Hepatocyte (in vitro differentiated cells): ENCODE measurements around the gene SEZ6. TPM values are rescaled to one million over a fixed set of nuclear protein-coding genes. Genes with fewer than 3 reads are reported as not detected.

ENCODE experiments used
- DNase-seq: peaks from one replicate; pipeline ENCODE4 v3.0.0-alpha.2; 2016; ENCODE audit warnings: low spot score
- H2AFZ ChIP-seq: fragments of 200-600 bp; sonication (generic); 2 replicates; pipeline ENCODE4 v1.6.0; 2016; ENCODE audit warnings: antibody characterized with exemption, mild to moderate bottlenecking
- H3K27ac ChIP-seq: fragments of 200-600 bp; sonication (generic); 2 replicates; pipeline ENCODE4 v1.5.1; 2016; ENCODE audit warnings: mild to moderate bottlenecking
- H3K27me3 ChIP-seq: fragments of 200-600 bp; sonication (generic); 2 replicates; pipeline ENCODE4 v1.6.1; 2016
- H3K36me3 ChIP-seq: fragments of 200-600 bp; sonication (generic); replicated peaks from 2 replicates; pipeline ENCODE4 v1.5.1; 2016; ENCODE audit warnings: low read depth; ENCODE audit not compliant: insufficient read depth
- H3K4me1 ChIP-seq: fragments of 200-600 bp; sonication (generic); 2 replicates; pipeline ENCODE4 v1.5.1; 2016; ENCODE audit warnings: mild to moderate bottlenecking, moderate library complexity; ENCODE audit not compliant: insufficient read depth
- H3K4me2 ChIP-seq: fragments of 200-600 bp; sonication (generic); 2 replicates; pipeline ENCODE4 v1.6.0; 2016
- H3K4me3 ChIP-seq: fragments of 200-600 bp; sonication (generic); 2 replicates; pipeline ENCODE4 v1.5.1; 2016; ENCODE audit warnings: mild to moderate bottlenecking
- H3K79me2 ChIP-seq: fragments of 200-600 bp; sonication (generic); 2 replicates; pipeline ENCODE4 v1.6.0; 2017; ENCODE audit warnings: mild to moderate bottlenecking
- H3K9me2 ChIP-seq: fragments of 200-600 bp; sonication (generic); replicated peaks from 2 replicates; pipeline ENCODE4 v1.6.0; 2017; ENCODE audit warnings: mild to moderate bottlenecking; ENCODE audit not compliant: insufficient read depth
- H3K9me3 ChIP-seq: fragments of 200-600 bp; sonication (generic); 2 replicates; pipeline ENCODE4 v1.5.1; 2016; ENCODE audit warnings: low read depth, mild to moderate bottlenecking
- H4K20me1 ChIP-seq: fragments of 200-600 bp; sonication (generic); 2 replicates; pipeline ENCODE4 v1.6.0; 2016; ENCODE audit warnings: mild to moderate bottlenecking; ENCODE audit not compliant: insufficient read depth, poor library complexity, severe bottlenecking
- CTCF ChIP-seq: fragments of 200-600 bp; sonication (generic); IDR thresholded peaks from 2 replicates; pipeline ENCODE4 v1.5.1; 2016; ENCODE audit warnings: antibody characterized with exemption, mild to moderate bottlenecking; ENCODE audit not compliant: poor library complexity
- EZH2 ChIP-seq: fragments of 200-600 bp; sonication (generic); IDR thresholded peaks from 2 replicates; pipeline ENCODE4 v1.6.1; 2016; ENCODE audit warnings: antibody characterized with exemption, mild to moderate bottlenecking, borderline replicate concordance
- EZH2phosphoT487 ChIP-seq: fragments of 200-600 bp; sonication (generic); IDR thresholded peaks from one replicate; pipeline ENCODE4 v1.6.1; 2018; ENCODE audit warnings: antibody characterized with exemption, mild to moderate bottlenecking, low read depth, moderate library complexity; ENCODE audit not compliant: unreplicated experiment, severe bottlenecking
- WGBS: methylation state at CpG from one replicate; pipeline ENCODE4 v1.1.6; 2016; ENCODE audit warnings: low lambda C conversion rate; ENCODE audit errors: missing lambda C conversion rate; 5-methylcytosine and 5-hydroxymethylcytosine counted together
- polyA plus RNA-seq: library from polyadenylated mRNA; unstranded; fragments of >200 nt; fragmentation: Nextera tagmentation; extraction: Ambion mirVana; gene quantifications from 2 replicates; pipeline ENCODE4 v1.2.1, GENCODE V29; 2016
- total RNA-seq: library from RNA; depleted of rRNA; stranded (reverse); fragments of >200 nt; gene quantifications from 2 replicates; pipeline ENCODE4 v1.2.3, GENCODE V29; 2014

SEZ6 gene
- total and polyA plus RNA-seq, 2 experiments from 2014 or later, result 0.81 to 1.2 TPM

GRCh38 chr17:28957992-28958355 lies 47.9 kb downstream of the SEZ6 start:
- WGBS, result 90% methylated on average over 6 of the region's 7 CpGs
- TF ChIP-seq CTCF (no peak), EZH2 (no peak), EZH2phosphoT487 (no peak)

GRCh38 chr17:28957277-28957991 lies 48.4 kb downstream of the SEZ6 start:
- Histone ChIP-seq H3K4me3 (no peak overlapping the region), H4K20me1 (no peaks in the 10 kb centered on the region), H3K9me3 (no peaks in the 10 kb centered on the region), H3K79me2 (no peaks in the 10 kb centered on the region), H3K4me1 (no peaks in the 10 kb centered on the region), H3K4me2 (no peak overlapping the region), H3K27ac (no peak overlapping the region), H3K9me2 (no peaks in the 10 kb centered on the region), H3K27me3 (no peaks in the 10 kb centered on the region), H3K36me3 (no peaks in the 10 kb centered on the region), H2AFZ (no peak overlapping the region)
- no peak for DNase-seq
- WGBS, result 93% methylated on average over 13 of the region's 13 CpGs
- TF ChIP-seq EZH2 (no peak), EZH2phosphoT487 (no peak), CTCF (no peak)

More at GRCh38 chr17:28957992-28958355, 47.9 kb downstream of the SEZ6 start:
- no peaks in the 10 kb centered on the region for H3K79me2 ChIP-seq
- no peaks in the 10 kb centered on the region for H3K9me2 ChIP-seq
- no peak for DNase-seq
- H3K36me3 ChIP-seq, result no peaks in the 10 kb centered on the region
- no peaks in the 10 kb centered on the region for H4K20me1 ChIP-seq
- H3K27me3 ChIP-seq, result no peaks in the 10 kb centered on the region
- H3K4me2 ChIP-seq, result no peak overlapping the region
- no peaks in the 10 kb centered on the region for H3K4me1 ChIP-seq
- H2AFZ ChIP-seq, result no peak overlapping the region
- no peaks in the 10 kb centered on the region for H3K9me3 ChIP-seq
- H3K27ac ChIP-seq, result no peak overlapping the region
- no peak overlapping the region for H3K4me3 ChIP-seq

- Histone ChIP-seq H3K9me3 (no peaks in the 10 kb centered on the region), H3K36me3 (no peaks in the 10 kb centered on the region), H4K20me1 (no peaks in the 10 kb centered on the region), H3K4me3 (no peak overlapping the region), H3K27ac (no peak overlapping the region), H2AFZ (no peak overlapping the region), H3K79me2 (no peaks in the 10 kb centered on the region), H3K4me2 (no peak overlapping the region), H3K27me3 (no peaks in the 10 kb centered on the region), H3K4me1 (no peaks in the 10 kb centered on the region), H3K9me2 (no peaks in the 10 kb centered on the region)
- no peak for TF ChIP-seq EZH2phosphoT487
- TF ChIP-seq CTCF, result no peak
- no peak for TF ChIP-seq EZH2
- no peak for DNase-seq
- WGBS, result 88% methylated on average over 3 of the region's 3 CpGs
These were observed 49.0 kb downstream of the SEZ6 start for GRCh38 chr17:28956861-28957260.
